NCI-H1694 treated with DMSO at 0.1 percent for 48 hours (cell line): ENCODE measurements around the gene GPR27.

Source experiments
- DNase-seq: peaks from one replicate; lab custom pipeline; 2025; lab: John Stamatoyannopoulos, UW

The GPR27 gene

GRCh38 chr3:71753701-71754609 lies at the start of gene GPR27:
Gene GPR27 (plus strand): TSS chr3:71753855. CDS start chr3:71754050, 195 bp downstream.
- no peak for DNase-seq

- no peak for DNase-seq
Measured at GRCh38 chr3:71704915-71705314, 48.7 kb upstream of the GPR27 start.

- no peak for DNase-seq
Measured at GRCh38 chr3:71705681-71706080, 48.0 kb upstream of the GPR27 start.

GRCh38 chr3:71707595-71707994 lies 46.1 kb upstream of the GPR27 start:
- no peak for DNase-seq

GRCh38 chr3:71708476-71709105 lies 45.1 kb upstream of the GPR27 start:
- DNase-seq, result no peak

GRCh38 chr3:71709908-71710511 lies 43.6 kb upstream of the GPR27 start:
- DNase-seq, result no peak

GRCh38 chr3:71710906-71711494 lies 42.7 kb upstream of the GPR27 start:
- DNase-seq, result peak; percentile 4

GRCh38 chr3:71713041-71713440 lies 40.6 kb upstream of the GPR27 start:
- DNase-seq, result no peak

- DNase-seq, result no peak
Measured at GRCh38 chr3:71714595-71714994, 39.1 kb upstream of the GPR27 start.

- no peak for DNase-seq
Measured at GRCh38 chr3:71718072-71718471, 35.6 kb upstream of the GPR27 start.

GRCh38 chr3:71721002-71721401 lies 32.7 kb upstream of the GPR27 start:
- DNase-seq, result no peak

GRCh38 chr3:71721651-71722157 lies 32.0 kb upstream of the GPR27 start:
- no peak for DNase-seq

GRCh38 chr3:71722693-71723092 lies 31.0 kb upstream of the GPR27 start:
- no peak for DNase-seq

- DNase-seq, result no peak
Measured at GRCh38 chr3:71723452-71724170, 30.0 kb upstream of the GPR27 start.

GRCh38 chr3:71724171-71724453 lies 29.5 kb upstream of the GPR27 start:
- no peak for DNase-seq

- DNase-seq, result no peak
Measured at GRCh38 chr3:71724584-71725270, 28.9 kb upstream of the GPR27 start.

- DNase-seq, result no peak
Measured at GRCh38 chr3:71725271-71725991, 28.2 kb upstream of the GPR27 start, which contains the start of gene EIF4E3. Gene EIF4E3 (minus strand): TSS chr3:71725402. CDS start chr3:71725367, 35 bp downstream.

- no peak for DNase-seq
Measured at GRCh38 chr3:71726146-71726545, 27.5 kb upstream of the GPR27 start.

- peak; percentile 43 for DNase-seq
Measured at GRCh38 chr3:71728632-71729342, 24.9 kb upstream of the GPR27 start.

- DNase-seq, result no peak
Measured at GRCh38 chr3:71732637-71733036, 21.0 kb upstream of the GPR27 start.
